K562 (cell line): Measurements from ENCODE around the gene TANC1. TPM values are rescaled to one million over a fixed set of nuclear protein-coding genes. Genes with fewer than 3 reads are reported as not detected.

Experiments used
- GATAD2B ChIP-seq: fragments of 450-650 bp; IDR thresholded peaks from 2 replicates; pipeline ENCODE4 v1.6.1; 2017; ENCODE audit warnings: mild to moderate bottlenecking, borderline replicate concordance
- NFIC ChIP-seq: fragments of 450-650 bp; IDR thresholded peaks from 2 replicates; pipeline ENCODE4 v1.6.1; 2017; ENCODE audit warnings: mild to moderate bottlenecking, inconsistent platforms
- NFIX ChIP-seq: fragments of 250-450 bp; sonication (Bioruptor Pico); IDR thresholded peaks from 2 replicates; pipeline ENCODE4 v1.4.0; 2020; ENCODE audit warnings: low read depth, mild to moderate bottlenecking, moderate library complexity
- NONO ChIP-seq, 2 experiments: fragments of 200-400 bp in 1 of 2; fragments of 450-650 bp in 1 of 2; formaldehyde crosslinking in 1 of 2; IDR thresholded peaks; 2 replicates each; pipeline ENCODE4 v1.6.1; 2017; ENCODE audit warnings: low read depth in 2 of 2, mild to moderate bottlenecking in 2 of 2, moderate library complexity in 2 of 2, low read length in 1 of 2
- OTX1 ChIP-seq: fragments of 450-650 bp; formaldehyde crosslinking; IDR thresholded peaks from 2 replicates; pipeline ENCODE4 v1.4.0; 2022; ENCODE audit warnings: mild to moderate bottlenecking
- ZNF75A ChIP-seq: fragments of 450-650 bp; formaldehyde crosslinking; IDR thresholded peaks from 2 replicates; pipeline ENCODE4 v1.4.0; 2020; ENCODE audit warnings: mild to moderate bottlenecking
- polyA plus RNA-seq, 8 experiments: library from polyadenylated mRNA; depleted of rRNA in 4 of 8; stranded (reverse) in 5 of 8; unstranded in 3 of 8; fragments of >200 nt; fragmentation: Nextera tagmentation in 2 of 8; fragmentation: Illumina TruSeq in 1 of 8; extraction: Ambion mirVana in 2 of 8; extraction: Trizol in 1 of 8; gene quantifications; 2 replicates each; pipeline versions ENCODE4 v1.2.1 to v1.2.3, GENCODE V29; 2011 to 2014; ENCODE audit warnings: inconsistent platforms in 1 of 8, missing spikeins in 1 of 8
- total RNA-seq, 7 experiments: library from RNA; depleted of rRNA in 6 of 7; stranded (reverse); fragments of >200 nt in 6 of 7; fragmentation: Illumina TruSeq in 2 of 7; extraction: Trizol in 2 of 7; gene quantifications; 2 replicates each; pipeline versions ENCODE4 v1.2.1 to v1.2.3, GENCODE V29; 2011 to 2021; ENCODE audit warnings: low replicate concordance in 1 of 7
- TF ChIP-seq, protein P1 (sequence below): fragments of 200-600 bp; sonication (generic); IDR thresholded peaks from one replicate; pipeline ENCODE4 v1.6.1; 2012; ENCODE audit warnings: mild to moderate bottlenecking, low read depth, low read length, inconsistent platforms

Gene TANC1
- total and polyA plus RNA-seq, 9 of the 15 experiments (the other 6 are each of a cell fraction or from before 2014, with no cell fraction given): under 0.01 to 0.20 (median 0.07) TPM; not detected in 1

DNA sequence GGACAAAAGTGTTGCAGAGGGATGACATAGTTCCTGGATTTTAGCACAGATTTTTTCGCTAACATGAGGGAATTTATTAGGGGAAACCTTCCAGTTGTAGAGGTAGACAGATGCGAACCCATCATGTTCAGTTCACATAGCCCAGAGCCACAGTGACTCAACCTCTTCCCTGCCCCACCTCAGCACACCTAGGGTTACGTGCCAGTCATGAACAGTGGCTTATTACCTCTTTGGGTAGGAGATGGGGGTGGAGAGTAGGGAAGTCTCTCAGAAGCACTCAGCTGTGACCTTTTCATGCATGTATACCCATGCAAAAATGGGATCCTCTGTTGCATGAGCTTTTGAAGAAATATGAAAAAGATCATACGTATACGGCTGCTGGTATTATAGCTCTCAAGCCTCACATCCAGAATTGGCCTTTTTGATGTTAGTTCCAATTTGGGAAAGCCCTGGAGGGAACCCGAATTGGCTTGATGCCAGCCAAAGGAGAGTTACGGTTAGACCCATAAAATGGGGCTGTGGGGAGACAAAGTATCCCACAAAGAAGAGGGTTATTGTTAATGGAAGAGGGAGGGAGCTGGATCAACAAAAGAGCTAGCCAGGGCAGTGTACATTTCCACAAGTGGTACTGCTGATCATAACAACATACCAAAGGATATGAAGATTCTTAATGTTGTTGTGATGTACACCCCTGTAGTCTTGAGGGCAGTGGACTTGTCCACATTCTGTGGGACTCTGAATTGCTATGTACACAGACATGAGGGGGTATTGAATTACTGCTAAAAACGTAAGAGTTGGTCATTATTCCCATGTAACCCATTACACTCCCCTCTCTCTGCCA, 4.9 kb downstream of the TANC1 start (continued):
- TF ChIP-seq NONO (IDR thresholded peaks at IDR 0.05; ENCODE audit: low read depth in 2 of 2, low read length in 1 of 2) (0 out of 4 replicates have a peak, but pooled peaks of 1 of the 2 experiments have one; percentile 34), NFIC (peak; percentile 79), GATAD2B (no peak), NFIX (CRISPR knock-in tag) (peak; percentile 31; the same call in 1 of the 2 replicates), ZNF75A (CRISPR knock-in tag) (no peak), OTX1 (CRISPR knock-in tag) (no peak)
- TF ChIP-seq, protein P1, sequence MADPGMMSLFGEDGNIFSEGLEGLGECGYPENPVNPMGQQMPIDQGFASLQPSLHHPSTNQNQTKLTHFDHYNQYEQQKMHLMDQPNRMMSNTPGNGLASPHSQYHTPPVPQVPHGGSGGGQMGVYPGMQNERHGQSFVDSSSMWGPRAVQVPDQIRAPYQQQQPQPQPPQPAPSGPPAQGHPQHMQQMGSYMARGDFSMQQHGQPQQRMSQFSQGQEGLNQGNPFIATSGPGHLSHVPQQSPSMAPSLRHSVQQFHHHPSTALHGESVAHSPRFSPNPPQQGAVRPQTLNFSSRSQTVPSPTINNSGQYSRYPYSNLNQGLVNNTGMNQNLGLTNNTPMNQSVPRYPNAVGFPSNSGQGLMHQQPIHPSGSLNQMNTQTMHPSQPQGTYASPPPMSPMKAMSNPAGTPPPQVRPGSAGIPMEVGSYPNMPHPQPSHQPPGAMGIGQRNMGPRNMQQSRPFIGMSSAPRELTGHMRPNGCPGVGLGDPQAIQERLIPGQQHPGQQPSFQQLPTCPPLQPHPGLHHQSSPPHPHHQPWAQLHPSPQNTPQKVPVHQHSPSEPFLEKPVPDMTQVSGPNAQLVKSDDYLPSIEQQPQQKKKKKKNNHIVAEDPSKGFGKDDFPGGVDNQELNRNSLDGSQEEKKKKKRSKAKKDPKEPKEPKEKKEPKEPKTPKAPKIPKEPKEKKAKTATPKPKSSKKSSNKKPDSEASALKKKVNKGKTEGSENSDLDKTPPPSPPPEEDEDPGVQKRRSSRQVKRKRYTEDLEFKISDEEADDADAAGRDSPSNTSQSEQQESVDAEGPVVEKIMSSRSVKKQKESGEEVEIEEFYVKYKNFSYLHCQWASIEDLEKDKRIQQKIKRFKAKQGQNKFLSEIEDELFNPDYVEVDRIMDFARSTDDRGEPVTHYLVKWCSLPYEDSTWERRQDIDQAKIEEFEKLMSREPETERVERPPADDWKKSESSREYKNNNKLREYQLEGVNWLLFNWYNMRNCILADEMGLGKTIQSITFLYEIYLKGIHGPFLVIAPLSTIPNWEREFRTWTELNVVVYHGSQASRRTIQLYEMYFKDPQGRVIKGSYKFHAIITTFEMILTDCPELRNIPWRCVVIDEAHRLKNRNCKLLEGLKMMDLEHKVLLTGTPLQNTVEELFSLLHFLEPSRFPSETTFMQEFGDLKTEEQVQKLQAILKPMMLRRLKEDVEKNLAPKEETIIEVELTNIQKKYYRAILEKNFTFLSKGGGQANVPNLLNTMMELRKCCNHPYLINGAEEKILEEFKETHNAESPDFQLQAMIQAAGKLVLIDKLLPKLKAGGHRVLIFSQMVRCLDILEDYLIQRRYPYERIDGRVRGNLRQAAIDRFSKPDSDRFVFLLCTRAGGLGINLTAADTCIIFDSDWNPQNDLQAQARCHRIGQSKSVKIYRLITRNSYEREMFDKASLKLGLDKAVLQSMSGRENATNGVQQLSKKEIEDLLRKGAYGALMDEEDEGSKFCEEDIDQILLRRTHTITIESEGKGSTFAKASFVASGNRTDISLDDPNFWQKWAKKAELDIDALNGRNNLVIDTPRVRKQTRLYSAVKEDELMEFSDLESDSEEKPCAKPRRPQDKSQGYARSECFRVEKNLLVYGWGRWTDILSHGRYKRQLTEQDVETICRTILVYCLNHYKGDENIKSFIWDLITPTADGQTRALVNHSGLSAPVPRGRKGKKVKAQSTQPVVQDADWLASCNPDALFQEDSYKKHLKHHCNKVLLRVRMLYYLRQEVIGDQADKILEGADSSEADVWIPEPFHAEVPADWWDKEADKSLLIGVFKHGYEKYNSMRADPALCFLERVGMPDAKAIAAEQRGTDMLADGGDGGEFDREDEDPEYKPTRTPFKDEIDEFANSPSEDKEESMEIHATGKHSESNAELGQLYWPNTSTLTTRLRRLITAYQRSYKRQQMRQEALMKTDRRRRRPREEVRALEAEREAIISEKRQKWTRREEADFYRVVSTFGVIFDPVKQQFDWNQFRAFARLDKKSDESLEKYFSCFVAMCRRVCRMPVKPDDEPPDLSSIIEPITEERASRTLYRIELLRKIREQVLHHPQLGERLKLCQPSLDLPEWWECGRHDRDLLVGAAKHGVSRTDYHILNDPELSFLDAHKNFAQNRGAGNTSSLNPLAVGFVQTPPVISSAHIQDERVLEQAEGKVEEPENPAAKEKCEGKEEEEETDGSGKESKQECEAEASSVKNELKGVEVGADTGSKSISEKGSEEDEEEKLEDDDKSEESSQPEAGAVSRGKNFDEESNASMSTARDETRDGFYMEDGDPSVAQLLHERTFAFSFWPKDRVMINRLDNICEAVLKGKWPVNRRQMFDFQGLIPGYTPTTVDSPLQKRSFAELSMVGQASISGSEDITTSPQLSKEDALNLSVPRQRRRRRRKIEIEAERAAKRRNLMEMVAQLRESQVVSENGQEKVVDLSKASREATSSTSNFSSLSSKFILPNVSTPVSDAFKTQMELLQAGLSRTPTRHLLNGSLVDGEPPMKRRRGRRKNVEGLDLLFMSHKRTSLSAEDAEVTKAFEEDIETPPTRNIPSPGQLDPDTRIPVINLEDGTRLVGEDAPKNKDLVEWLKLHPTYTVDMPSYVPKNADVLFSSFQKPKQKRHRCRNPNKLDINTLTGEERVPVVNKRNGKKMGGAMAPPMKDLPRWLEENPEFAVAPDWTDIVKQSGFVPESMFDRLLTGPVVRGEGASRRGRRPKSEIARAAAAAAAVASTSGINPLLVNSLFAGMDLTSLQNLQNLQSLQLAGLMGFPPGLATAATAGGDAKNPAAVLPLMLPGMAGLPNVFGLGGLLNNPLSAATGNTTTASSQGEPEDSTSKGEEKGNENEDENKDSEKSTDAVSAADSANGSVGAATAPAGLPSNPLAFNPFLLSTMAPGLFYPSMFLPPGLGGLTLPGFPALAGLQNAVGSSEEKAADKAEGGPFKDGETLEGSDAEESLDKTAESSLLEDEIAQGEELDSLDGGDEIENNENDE: no peak
